ENCODE results near the gene METTL17. TPM values are rescaled to one million over a fixed set of nuclear protein-coding genes. Genes with fewer than 3 reads are reported as not detected.
A peak's percentile ranks its signal among the peaks of the same experiment; 100 is the strongest.

The METTL17 gene
- total and polyA plus RNA-seq, 2 of the 13 experiments (the other 11 are each of a cell fraction or from before 2014, with no cell fraction given): 122 to 199 TPM

DNA sequence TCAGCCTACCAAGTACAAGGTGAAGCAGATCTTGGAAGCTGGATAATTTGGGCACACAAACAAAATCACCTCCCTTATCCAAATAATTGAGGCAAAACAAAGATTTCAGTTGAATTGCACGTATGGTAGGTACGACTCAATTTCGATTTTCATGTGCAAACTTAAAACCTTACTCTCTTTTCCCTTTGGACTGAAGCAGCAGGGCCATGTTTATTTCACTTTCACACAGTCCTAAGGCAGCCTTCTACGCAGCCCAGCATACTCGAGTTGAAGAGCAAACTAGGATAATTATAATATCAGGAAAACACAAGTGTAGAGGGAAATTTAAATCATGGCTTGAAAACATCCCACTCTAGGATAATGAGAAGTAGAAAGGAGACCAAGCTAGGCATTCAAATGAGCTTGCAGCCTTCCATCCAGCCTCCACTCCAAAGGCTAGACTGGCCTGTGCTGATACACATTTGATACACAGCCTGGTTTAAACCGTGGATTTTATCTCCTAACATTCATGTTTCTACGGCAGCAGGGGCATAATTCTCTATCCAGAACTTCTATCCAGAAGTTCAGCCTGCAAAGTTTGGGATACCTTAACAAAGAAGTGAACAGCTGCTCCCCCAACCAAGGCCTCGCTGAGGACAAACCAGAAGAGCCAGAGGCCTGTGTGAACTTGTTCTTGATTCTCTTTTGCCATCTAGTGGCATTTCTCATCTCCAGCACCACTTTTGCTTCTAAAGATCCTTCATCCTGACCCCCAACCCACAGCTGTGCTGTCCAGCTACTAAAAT is 50.0 kb downstream of the METTL17 start (continued):
- TF ChIP-seq AGO2 (optimal IDR thresholded peaks at IDR 0.05; ENCODE audit: low read depth, low read length): no peak
- no peak for TF ChIP-seq ZNF883 (CRISPR knock-in tag; IDR thresholded peaks at IDR 0.05; ENCODE audit: not compliant biosample characterization)
- TF ChIP-seq, protein P1, sequence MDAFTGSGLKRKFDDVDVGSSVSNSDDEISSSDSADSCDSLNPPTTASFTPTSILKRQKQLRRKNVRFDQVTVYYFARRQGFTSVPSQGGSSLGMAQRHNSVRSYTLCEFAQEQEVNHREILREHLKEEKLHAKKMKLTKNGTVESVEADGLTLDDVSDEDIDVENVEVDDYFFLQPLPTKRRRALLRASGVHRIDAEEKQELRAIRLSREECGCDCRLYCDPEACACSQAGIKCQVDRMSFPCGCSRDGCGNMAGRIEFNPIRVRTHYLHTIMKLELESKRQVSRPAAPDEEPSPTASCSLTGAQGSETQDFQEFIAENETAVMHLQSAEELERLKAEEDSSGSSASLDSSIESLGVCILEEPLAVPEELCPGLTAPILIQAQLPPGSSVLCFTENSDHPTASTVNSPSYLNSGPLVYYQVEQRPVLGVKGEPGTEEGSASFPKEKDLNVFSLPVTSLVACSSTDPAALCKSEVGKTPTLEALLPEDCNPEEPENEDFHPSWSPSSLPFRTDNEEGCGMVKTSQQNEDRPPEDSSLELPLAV (CRISPR knock-in tag; conservative IDR thresholded peaks at IDR 0.05; ENCODE audit: low read depth): no peak
- TF ChIP-seq, protein P2, sequence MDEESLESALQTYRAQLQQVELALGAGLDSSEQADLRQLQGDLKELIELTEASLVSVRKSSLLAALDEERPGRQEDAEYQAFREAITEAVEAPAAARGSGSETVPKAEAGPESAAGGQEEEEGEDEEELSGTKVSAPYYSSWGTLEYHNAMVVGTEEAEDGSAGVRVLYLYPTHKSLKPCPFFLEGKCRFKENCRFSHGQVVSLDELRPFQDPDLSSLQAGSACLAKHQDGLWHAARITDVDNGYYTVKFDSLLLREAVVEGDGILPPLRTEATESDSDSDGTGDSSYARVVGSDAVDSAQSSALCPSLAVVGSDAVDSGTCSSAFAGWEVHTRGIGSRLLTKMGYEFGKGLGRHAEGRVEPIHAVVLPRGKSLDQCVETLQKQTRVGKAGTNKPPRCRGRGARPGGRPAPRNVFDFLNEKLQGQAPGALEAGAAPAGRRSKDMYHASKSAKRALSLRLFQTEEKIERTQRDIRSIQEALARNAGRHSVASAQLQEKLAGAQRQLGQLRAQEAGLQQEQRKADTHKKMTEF (CRISPR knock-in tag; IDR thresholded peaks at IDR 0.05): peak; percentile 54
- TF ChIP-seq SMAD3 (CRISPR knock-in tag; IDR thresholded peaks at IDR 0.05): peak; percentile 37; the same call in 1 of the 2 replicates
- no peak for TF ChIP-seq SOX6 (IDR thresholded peaks at IDR 0.05)
- peak; percentile 67; the same call in 1 of the 2 replicates for TF ChIP-seq SOX6 (CRISPR knock-in tag; IDR thresholded peaks at IDR 0.05)
- no peak for TF ChIP-seq ZNF562 (CRISPR knock-in tag; IDR thresholded peaks at IDR 0.05; ENCODE audit: borderline replicate concordance)
- no peak for TF ChIP-seq ZMYM3 (CRISPR knock-in tag; IDR thresholded peaks at IDR 0.05)
- no peak for TF ChIP-seq RBAK (CRISPR knock-in tag; IDR thresholded peaks at IDR 0.05)
- TF ChIP-seq HOXA9 (CRISPR knock-in tag; IDR thresholded peaks at IDR 0.05; ENCODE audit: borderline replicate concordance): no peak
- no peak for TF ChIP-seq MBD4 (IDR thresholded peaks at IDR 0.05; ENCODE audit: borderline replicate concordance, low read length)
- TF ChIP-seq, protein P3, sequence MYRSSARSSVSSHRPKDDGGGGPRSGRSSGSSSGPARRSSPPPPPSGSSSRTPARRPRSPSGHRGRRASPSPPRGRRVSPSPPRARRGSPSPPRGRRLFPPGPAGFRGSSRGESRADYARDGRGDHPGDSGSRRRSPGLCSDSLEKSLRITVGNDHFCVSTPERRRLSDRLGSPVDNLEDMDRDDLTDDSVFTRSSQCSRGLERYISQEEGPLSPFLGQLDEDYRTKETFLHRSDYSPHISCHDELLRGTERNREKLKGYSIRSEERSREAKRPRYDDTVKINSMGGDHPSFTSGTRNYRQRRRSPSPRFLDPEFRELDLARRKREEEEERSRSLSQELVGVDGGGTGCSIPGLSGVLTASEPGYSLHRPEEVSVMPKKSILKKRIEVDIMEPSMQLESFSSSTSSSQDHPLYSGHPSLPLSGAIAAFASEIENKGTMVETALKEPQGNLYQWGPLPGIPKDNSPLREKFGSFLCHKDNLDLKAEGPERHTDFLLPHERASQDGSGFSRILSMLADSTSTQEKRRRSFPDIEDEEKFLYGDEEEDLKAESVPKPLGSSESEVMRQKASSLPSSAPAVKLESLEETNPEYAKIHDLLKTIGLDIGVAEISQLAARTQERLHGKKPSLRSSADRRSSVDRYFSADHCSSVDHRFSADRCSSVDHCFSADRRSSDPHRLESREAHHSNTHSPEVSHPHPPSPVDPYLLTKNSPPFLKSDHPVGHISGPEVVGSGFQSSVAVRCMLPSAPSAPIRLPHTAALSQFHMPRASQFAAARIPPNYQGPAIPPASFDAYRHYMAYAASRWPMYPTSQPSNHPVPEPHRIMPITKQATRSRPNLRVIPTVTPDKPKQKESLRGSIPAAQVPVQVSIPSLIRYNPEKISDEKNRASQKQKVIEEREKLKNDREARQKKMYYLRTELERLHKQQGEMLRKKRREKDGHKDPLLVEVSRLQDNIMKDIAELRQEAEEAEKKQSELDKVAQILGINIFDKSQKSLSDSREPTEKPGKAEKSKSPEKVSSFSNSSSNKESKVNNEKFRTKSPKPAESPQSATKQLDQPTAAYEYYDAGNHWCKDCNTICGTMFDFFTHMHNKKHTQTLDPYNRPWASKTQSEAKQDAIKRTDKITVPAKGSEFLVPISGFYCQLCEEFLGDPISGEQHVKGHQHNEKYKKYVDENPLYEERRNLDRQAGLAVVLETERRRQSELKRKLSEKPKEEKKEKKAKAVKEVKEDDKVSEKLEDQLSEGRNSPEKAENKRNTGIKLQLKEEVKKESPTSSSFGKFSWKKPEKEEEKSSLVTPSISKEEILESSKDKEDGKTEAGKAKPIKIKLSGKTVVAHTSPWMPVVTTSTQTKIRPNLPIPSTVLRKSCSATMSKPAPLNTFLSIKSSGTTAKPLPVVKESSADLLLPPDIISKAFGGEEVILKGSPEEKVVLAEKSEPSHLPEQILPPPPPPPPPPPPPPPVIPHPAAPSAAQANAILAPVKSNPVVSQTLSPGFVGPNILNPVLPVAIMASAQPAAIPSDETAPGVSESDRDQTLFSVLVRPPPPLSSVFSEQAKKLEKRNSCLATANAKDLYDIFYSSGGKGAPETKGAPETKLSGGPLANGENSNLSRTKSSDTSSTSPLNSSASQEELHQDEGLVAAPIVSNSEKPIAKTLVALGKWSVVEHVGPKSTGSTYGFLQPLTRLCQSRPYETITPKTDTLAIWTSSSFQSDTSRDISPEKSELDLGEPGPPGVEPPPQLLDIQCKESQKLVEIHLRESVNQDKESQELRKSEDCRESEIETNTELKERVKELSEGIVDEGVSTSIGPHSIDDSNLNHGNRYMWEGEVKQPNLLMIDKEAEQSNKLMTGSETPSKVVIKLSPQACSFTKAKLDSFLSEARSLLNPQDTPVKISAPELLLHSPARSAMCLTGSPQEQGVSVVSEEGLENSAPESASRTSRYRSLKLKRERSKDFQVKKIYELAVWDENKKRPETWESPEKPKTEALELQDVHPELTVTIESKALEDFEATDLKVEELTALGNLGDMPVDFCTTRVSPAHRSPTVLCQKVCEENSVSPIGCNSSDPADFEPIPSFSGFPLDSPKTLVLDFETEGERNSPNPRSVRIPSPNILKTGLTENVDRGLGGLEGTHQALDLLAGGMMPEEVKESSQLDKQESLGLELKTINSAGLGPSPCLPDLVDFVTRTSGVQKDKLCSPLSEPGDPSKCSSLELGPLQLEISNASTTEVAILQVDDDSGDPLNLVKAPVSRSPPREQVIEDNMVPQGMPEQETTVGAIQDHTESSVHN (CRISPR knock-in tag; IDR thresholded peaks at IDR 0.05): no peak
- no peak; the same call in 1 of the 2 replicates for TF ChIP-seq NR2F6 (IDR thresholded peaks at IDR 0.05)
- TF ChIP-seq NR2F6 (CRISPR knock-in tag; IDR thresholded peaks at IDR 0.05): 0 out of 2 replicates have a peak, but pooled peaks have one; percentile 31
- no peak for TF ChIP-seq NFE2L2 (IDR thresholded peaks at IDR 0.05; ENCODE audit: low read length)
- TF ChIP-seq KDM3A (CRISPR knock-in tag; IDR thresholded peaks at IDR 0.05; ENCODE audit: low read depth): no peak
- TF ChIP-seq ZNF660 (CRISPR knock-in tag; IDR thresholded peaks at IDR 0.05; ENCODE audit: borderline replicate concordance, low read depth): no peak
- TF ChIP-seq, protein P4, sequence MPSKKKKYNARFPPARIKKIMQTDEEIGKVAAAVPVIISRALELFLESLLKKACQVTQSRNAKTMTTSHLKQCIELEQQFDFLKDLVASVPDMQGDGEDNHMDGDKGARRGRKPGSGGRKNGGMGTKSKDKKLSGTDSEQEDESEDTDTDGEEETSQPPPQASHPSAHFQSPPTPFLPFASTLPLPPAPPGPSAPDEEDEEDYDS (CRISPR knock-in tag; IDR thresholded peaks at IDR 0.05): 0 out of 2 replicates have a peak, but pooled peaks have one; percentile 8

All from HepG2 (cell line).